GM23338 (cell line): ENCODE data around the gene LAPTM4A. TPM values are rescaled to one million over a fixed set of nuclear protein-coding genes. Genes with fewer than 3 reads are reported as not detected.

Source experiments
- ATAC-seq: fragments of 200-7000 bp; cut with Tn5 transposase; 3 replicates; pipeline ENCODE4 v1.9.1; 2020
- DNase-seq: peaks from one replicate; pipeline ENCODE4 v3.0.0-alpha.2; 2015; ENCODE audit warnings: low spot score
- H2AFZ ChIP-seq: fragments of 200-600 bp; sonication (generic); 2 replicates; pipeline ENCODE4 v1.8.0; 2016; ENCODE audit warnings: antibody characterized with exemption, mild to moderate bottlenecking, moderate library complexity
- H3F3A ChIP-seq: fragments of 200-600 bp; sonication (generic); replicated peaks from 2 replicates; pipeline ENCODE4 v1.8.0; 2017; ENCODE audit warnings: antibody characterized with exemption, mixed run types, low read depth
- H3K27ac ChIP-seq: fragments of 200-600 bp; sonication (generic); 2 replicates; pipeline ENCODE4 v1.6.1; 2016; ENCODE audit warnings: low read depth
- H3K27me3 ChIP-seq: fragments of 200-600 bp; sonication (generic); 2 replicates; pipeline ENCODE4 v1.8.0; 2016; ENCODE audit warnings: mild to moderate bottlenecking, mixed run types, moderate library complexity; ENCODE audit not compliant: insufficient read depth
- H3K36me3 ChIP-seq: fragments of 200-600 bp; sonication (generic); 2 replicates; pipeline ENCODE4 v1.8.0; 2016; ENCODE audit warnings: mild to moderate bottlenecking; ENCODE audit not compliant: insufficient read depth
- H3K4me1 ChIP-seq: fragments of 200-600 bp; sonication (generic); 2 replicates; pipeline ENCODE4 v1.8.0; 2016; ENCODE audit warnings: mild to moderate bottlenecking, moderate library complexity; ENCODE audit not compliant: insufficient read depth
- H3K4me2 ChIP-seq: fragments of 200-600 bp; sonication (generic); 2 replicates; pipeline ENCODE4 v1.7.1; 2017; ENCODE audit warnings: mixed run types
- H3K4me3 ChIP-seq: fragments of 200-600 bp; sonication (generic); 2 replicates; pipeline ENCODE4 v1.6.1; 2016; ENCODE audit warnings: mixed run types
- H3K79me2 ChIP-seq: fragments of 200-600 bp; sonication (generic); replicated peaks from 2 replicates; pipeline ENCODE4 v1.8.0; 2017; ENCODE audit warnings: mild to moderate bottlenecking; ENCODE audit not compliant: insufficient read depth
- H3K9me2 ChIP-seq: fragments of 200-600 bp; sonication (generic); 2 replicates; pipeline ENCODE4 v1.8.0; 2017; ENCODE audit not compliant: insufficient read depth
- H4K20me1 ChIP-seq: fragments of 200-600 bp; sonication (generic); replicated peaks from 2 replicates; pipeline ENCODE4 v1.8.0; 2017; ENCODE audit warnings: mild to moderate bottlenecking; ENCODE audit not compliant: insufficient read depth
- H3K27ac Mint-ChIP-seq: 2 replicates; pipeline ENCODE4 v1.8.0; 2020; ENCODE audit warnings: inconsistent platforms, mild to moderate bottlenecking, moderate library complexity, mixed read lengths
- H3K27me3 Mint-ChIP-seq: 3 replicates; pipeline ENCODE4 v1.8.0; 2022; ENCODE audit warnings: low read depth, mild to moderate bottlenecking, moderate library complexity, mixed read lengths, inconsistent platforms; ENCODE audit not compliant: insufficient read depth, poor library complexity
- H3K36me3 Mint-ChIP-seq: 3 replicates; pipeline ENCODE4 v1.8.0; 2021; ENCODE audit warnings: low read depth, mild to moderate bottlenecking, inconsistent platforms, moderate library complexity, mixed read lengths
- H3K4me1 Mint-ChIP-seq: 3 replicates; pipeline ENCODE4 v1.8.0; 2020; ENCODE audit warnings: mild to moderate bottlenecking, inconsistent platforms, mixed read lengths
- H3K4me3 Mint-ChIP-seq: 3 replicates; pipeline ENCODE4 v1.8.0; 2021; ENCODE audit warnings: moderate library complexity, mild to moderate bottlenecking, inconsistent platforms, mixed read lengths
- H3K9me3 Mint-ChIP-seq: 3 replicates; pipeline ENCODE4 v1.8.0; 2020; ENCODE audit warnings: moderate library complexity, mild to moderate bottlenecking, inconsistent platforms, mixed read lengths
- CREB1 ChIP-seq: fragments of 250-450 bp; sonication (Bioruptor Pico); IDR thresholded peaks from 2 replicates; pipeline ENCODE4 v1.5.0; 2020; ENCODE audit warnings: low read depth, mild to moderate bottlenecking, moderate library complexity
- CTCF ChIP-seq, 2 experiments: fragments of 200-600 bp in 1 of 2; sonication (generic) in 1 of 2; conservative IDR thresholded peaks; 2 replicates each; pipeline versions ENCODE4 v1.5.1 to v1.6.1; 2016 to 2017; ENCODE audit warnings: antibody characterized with exemption in 2 of 2, low read depth in 2 of 2, mild to moderate bottlenecking in 2 of 2, moderate library complexity in 1 of 2
- ETS1 ChIP-seq: IDR thresholded peaks from 2 replicates; pipeline ENCODE4 v1.6.1; 2016; ENCODE audit warnings: antibody characterized with exemption
- EZH2 ChIP-seq: fragments of 200-600 bp; sonication (generic); IDR thresholded peaks from one replicate; pipeline ENCODE4 v1.8.0; 2017; ENCODE audit warnings: antibody characterized with exemption, mild to moderate bottlenecking, low read depth; ENCODE audit not compliant: unreplicated experiment
- EZH2phosphoT487 ChIP-seq: fragments of 200-600 bp; sonication (generic); IDR thresholded peaks from one replicate; pipeline ENCODE4 v1.8.1; 2018; ENCODE audit warnings: antibody characterized with exemption; ENCODE audit not compliant: unreplicated experiment
- POLR2AphosphoS5 ChIP-seq: IDR thresholded peaks from 2 replicates; pipeline ENCODE4 v1.6.1; 2016; ENCODE audit warnings: antibody characterized with exemption, low read depth
- REST ChIP-seq: IDR thresholded peaks from one replicate; pipeline ENCODE4 v1.6.1; 2018; ENCODE audit warnings: antibody characterized with exemption; ENCODE audit not compliant: unreplicated experiment
- STAT1 ChIP-seq: IDR thresholded peaks from one replicate; pipeline ENCODE4 v1.6.1; 2016; ENCODE audit warnings: antibody characterized with exemption; ENCODE audit not compliant: unreplicated experiment
- ZNF114 ChIP-seq: fragments of 250-450 bp; sonication (Bioruptor Pico); IDR thresholded peaks from 2 replicates; pipeline ENCODE4 v1.5.0; 2020; ENCODE audit warnings: mild to moderate bottlenecking, moderate library complexity
- ZNF462 ChIP-seq: fragments of 250-450 bp; sonication (Bioruptor Pico); IDR thresholded peaks from 2 replicates; pipeline ENCODE4 v1.5.0; 2020; ENCODE audit warnings: mild to moderate bottlenecking, moderate library complexity
- polyA plus RNA-seq: library from polyadenylated mRNA; unstranded; fragments of >200 nt; fragmentation: Nextera tagmentation; extraction: Ambion mirVana; gene quantifications from 2 replicates; pipeline ENCODE4 v1.2.1, GENCODE V29; 2016
- total RNA-seq: library from RNA; depleted of rRNA; stranded (reverse); fragments of >200 nt; shearing (Covaris generic); gene quantifications from 2 replicates; pipeline ENCODE4 v1.2.3, GENCODE V29; 2014

The LAPTM4A gene
- total and polyA plus RNA-seq, 2 experiments from 2014 or later, result 123 to 214 TPM

- H3K9me2 ChIP-seq, result no peaks in the 10 kb centered on the region
- no peaks in the 10 kb centered on the region for H4K20me1 ChIP-seq
- Mint-ChIP-seq H3K4me3 (no peak overlapping the region), H3K9me3 (no peaks in the 10 kb centered on the region), H3K27me3 (no peaks in the 10 kb centered on the region), H3K27ac (no peak overlapping the region), H3K36me3 (no peaks in the 10 kb centered on the region), H3K4me1 (no peaks in the 10 kb centered on the region)
- no peaks in the 10 kb centered on the region for H3K36me3 ChIP-seq
- H3K4me1 ChIP-seq, result no peaks in the 10 kb centered on the region
- H3K4me3 ChIP-seq, result no peak overlapping the region
- no peak overlapping the region for H3K27ac ChIP-seq
- H3F3A ChIP-seq, result no peaks in the 10 kb centered on the region
- H3K27me3 ChIP-seq, result no peaks in the 10 kb centered on the region
- ATAC-seq, result no peak
- no peak overlapping the region for H3K4me2 ChIP-seq
- no peak overlapping the region for H2AFZ ChIP-seq
- no peaks in the 10 kb centered on the region for H3K79me2 ChIP-seq
- TF ChIP-seq ETS1 (no peak), CTCF (conservative IDR thresholded peaks at IDR 0.05; ENCODE audit: low read depth in 2 of 2) (peak in 1 of 2 experiments; percentile 10; a peak in 1 of 4 replicates), CREB1 (CRISPR knock-in tag) (no peak), EZH2 (no peak)
- DNase-seq, result no peak
These were observed 10.5 kb upstream of the LAPTM4A start for GRCh38 chr2:20061940-20062339.

- Histone ChIP-seq H3K4me1 (no peaks in the 10 kb centered on the region), H3K27me3 (no peaks in the 10 kb centered on the region), H3K4me3 (no peak overlapping the region), H3F3A (no peaks in the 10 kb centered on the region), H4K20me1 (no peaks in the 10 kb centered on the region), H3K9me2 (no peaks in the 10 kb centered on the region), H3K79me2 (no peaks in the 10 kb centered on the region), H3K36me3 (no peaks in the 10 kb centered on the region), H3K4me2 (no peak overlapping the region), H2AFZ (no peak overlapping the region), H3K27ac (no peak overlapping the region)
- no peaks in the 10 kb centered on the region for H3K36me3 Mint-ChIP-seq
- H3K9me3 Mint-ChIP-seq, result no peaks in the 10 kb centered on the region
- no peak overlapping the region for H3K27ac Mint-ChIP-seq
- no peak for ATAC-seq
- H3K27me3 Mint-ChIP-seq, result no peaks in the 10 kb centered on the region
- no peak overlapping the region for H3K4me3 Mint-ChIP-seq
- H3K4me1 Mint-ChIP-seq, result no peaks in the 10 kb centered on the region
- no peak for DNase-seq
- TF ChIP-seq ZNF462 (CRISPR knock-in tag) (no peak), POLR2AphosphoS5 (no peak), STAT1 (no peak), REST (no peak), ZNF114 (CRISPR knock-in tag) (no peak), EZH2phosphoT487 (no peak)
These were observed 10.0 kb upstream of the LAPTM4A start for GRCh38 chr2:20061476-20061875.
